Neural cell (in vitro differentiated cells): ENCODE measurements around the gene TMBIM6. TPM values are rescaled to one million over a fixed set of nuclear protein-coding genes. Genes with fewer than 3 reads are reported as not detected.
"Not testable (repeated sequence)": the region's sequence is repeated elsewhere in the genome, so short reads cannot be mapped to it uniquely, and the experiment has no call there.

ENCODE experiments used
- H2AFZ ChIP-seq: fragments of 200-600, 300-800 bp; sonication (generic), shearing (Covaris generic); 2 replicates; pipeline ENCODE4 v1.6.0; 2014; ENCODE audit warnings: low read depth, mild to moderate bottlenecking, antibody characterized with exemption, low read length, moderate library complexity
- H3F3A ChIP-seq: fragments of 200-600 bp; shearing (Covaris generic); 2 replicates; pipeline ENCODE4 v1.6.1; 2016; ENCODE audit warnings: mild to moderate bottlenecking, moderate library complexity, mixed read lengths, antibody characterized with exemption, low read length; ENCODE audit not compliant: insufficient read depth, poor library complexity, severe bottlenecking
- H3K27ac ChIP-seq: fragments of 200-600, 300-800 bp; sonication (generic), shearing (Covaris generic); 2 replicates; pipeline ENCODE4 v1.5.1; 2014; ENCODE audit warnings: mild to moderate bottlenecking, low read length, moderate library complexity
- H3K27me3 ChIP-seq: fragments of 300-800, 200-600 bp; sonication (generic), shearing (Covaris generic); 2 replicates; pipeline ENCODE4 v1.6.0; 2014; ENCODE audit warnings: mild to moderate bottlenecking, low read depth, low read length, moderate library complexity; ENCODE audit not compliant: insufficient read depth
- H3K36me3 ChIP-seq: fragments of 300-800, 200-600 bp; sonication (generic), shearing (Covaris generic); 2 replicates; pipeline ENCODE4 v1.5.1; 2014; ENCODE audit warnings: mild to moderate bottlenecking, antibody characterized with exemption, low read length, moderate library complexity; ENCODE audit not compliant: insufficient read depth
- H3K4me2 ChIP-seq: fragments of 300-800, 200-600 bp; sonication (generic), shearing (Covaris generic); 2 replicates; pipeline ENCODE4 v1.6.0; 2014; ENCODE audit warnings: mild to moderate bottlenecking, low read length
- H3K4me3 ChIP-seq: fragments of 300-800, 200-600 bp; sonication (generic), shearing (Covaris generic); 2 replicates; pipeline ENCODE4 v1.5.1; 2014; ENCODE audit warnings: mild to moderate bottlenecking, low read length, moderate library complexity
- H3K79me2 ChIP-seq: fragments of 200-600 bp; shearing (Covaris generic); replicated peaks from 2 replicates; pipeline ENCODE4 v1.6.0; 2014; ENCODE audit warnings: mild to moderate bottlenecking, low read length, moderate library complexity; ENCODE audit not compliant: insufficient read depth
- H3K9ac ChIP-seq: fragments of 300-800, 200-600 bp; sonication (generic), shearing (Covaris generic); 2 replicates; pipeline ENCODE4 v1.6.1; 2016; ENCODE audit warnings: mild to moderate bottlenecking, low read length, mixed read lengths
- H3K9me2 ChIP-seq: fragments of 200-600 bp; shearing (Covaris generic); 2 replicates; pipeline ENCODE4 v1.6.1; 2016; ENCODE audit warnings: mild to moderate bottlenecking, low read length, mixed read lengths; ENCODE audit not compliant: insufficient read depth
- H3K9me3 ChIP-seq: fragments of 200-600, 300-800 bp; sonication (generic), shearing (Covaris generic); 2 replicates; pipeline ENCODE4 v1.6.1; 2016; ENCODE audit warnings: mild to moderate bottlenecking, mixed run types, low read length, moderate library complexity, mixed read lengths
- H4K20me1 ChIP-seq: fragments of 200-600 bp; shearing (Covaris generic); 2 replicates; pipeline ENCODE4 v1.6.1; 2016; ENCODE audit warnings: mild to moderate bottlenecking, mixed run types; ENCODE audit not compliant: insufficient read depth
- EP300 ChIP-seq: fragments of 450-650 bp; conservative IDR thresholded peaks from 2 replicates; pipeline ENCODE4 v1.6.1; 2014; ENCODE audit warnings: antibody characterized with exemption, mild to moderate bottlenecking, moderate library complexity; ENCODE audit not compliant: poor library complexity, severe bottlenecking
- EZH2 ChIP-seq: fragments of 200-600, 300-800 bp; shearing (Covaris generic), sonication (generic); IDR thresholded peaks from 2 replicates; pipeline ENCODE4 v1.6.1; 2014; ENCODE audit warnings: antibody characterized with exemption, low read length, borderline replicate concordance, mild to moderate bottlenecking; ENCODE audit not compliant: insufficient read depth, poor library complexity, severe bottlenecking
- MXI1 ChIP-seq: fragments of 450-650 bp; conservative IDR thresholded peaks from 2 replicates; pipeline ENCODE4 v1.6.1; 2014; ENCODE audit warnings: antibody characterized with exemption, mild to moderate bottlenecking; ENCODE audit not compliant: poor library complexity, severe bottlenecking
- POLR2AphosphoS5 ChIP-seq: IDR thresholded peaks from 2 replicates; pipeline ENCODE4 v1.6.1; 2012
- RAD21 ChIP-seq: fragments of 450-650 bp; conservative IDR thresholded peaks from 2 replicates; pipeline ENCODE4 v1.6.1; 2014; ENCODE audit warnings: antibody characterized with exemption, mild to moderate bottlenecking, moderate library complexity
- REST ChIP-seq: IDR thresholded peaks from 2 replicates; pipeline ENCODE4 v1.6.1; 2012; ENCODE audit warnings: borderline replicate concordance
- SMC3 ChIP-seq: fragments of 450-650 bp; conservative IDR thresholded peaks from 2 replicates; pipeline ENCODE4 v1.6.1; 2014; ENCODE audit warnings: antibody characterized with exemption, mild to moderate bottlenecking, moderate library complexity; ENCODE audit not compliant: poor library complexity
- TAF1 ChIP-seq: IDR thresholded peaks from 2 replicates; pipeline ENCODE4 v1.6.1; 2012; ENCODE audit warnings: low read depth
- polyA plus RNA-seq: library from polyadenylated mRNA; depleted of rRNA; stranded (reverse); fragments of >200 nt; gene quantifications from 2 replicates; pipeline ENCODE4 v1.2.3, GENCODE V29; 2014
- TF ChIP-seq, protein P1 (sequence below): fragments of 450-650 bp; IDR thresholded peaks from 2 replicates; pipeline ENCODE4 v1.5.1; 2014; ENCODE audit warnings: antibody characterized with exemption, mild to moderate bottlenecking, moderate library complexity; ENCODE audit not compliant: poor library complexity, severe bottlenecking

The TMBIM6 gene
- polyA plus RNA-seq, 1 donor from 2014 or later, result 308 TPM

DNA sequence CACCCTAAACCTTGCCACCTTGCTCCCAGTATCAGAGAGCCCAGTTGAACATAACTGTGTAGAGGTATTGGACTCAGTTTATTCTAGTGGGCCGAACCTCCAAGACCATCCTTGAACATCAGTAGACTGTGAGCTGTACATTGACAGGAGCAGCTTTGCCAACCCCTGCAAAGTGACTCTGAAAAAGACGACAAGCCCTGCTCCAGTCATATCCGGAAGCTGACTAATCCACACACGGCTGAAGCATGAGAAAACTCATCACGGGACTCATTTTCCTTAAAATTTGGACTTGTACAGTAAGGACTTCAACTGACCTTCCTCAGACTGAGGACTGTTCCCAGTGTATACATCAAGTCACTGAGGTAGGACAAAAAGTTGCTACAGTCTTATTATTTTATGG lies 2.6 kb upstream of the TMBIM6 start:
- H3K4me2 ChIP-seq, H2AFZ ChIP-seq, H3K9me2 ChIP-seq, H3K36me3 ChIP-seq, H3K9me3 ChIP-seq, H3K4me3 ChIP-seq, H3F3A ChIP-seq, H3K9ac ChIP-seq, H3K27ac ChIP-seq, H4K20me1 ChIP-seq, H3K27me3 ChIP-seq: not testable (repeated sequence)
- H3K79me2 ChIP-seq, result peaks cover 20% of the 10 kb centered on the region

DNA sequence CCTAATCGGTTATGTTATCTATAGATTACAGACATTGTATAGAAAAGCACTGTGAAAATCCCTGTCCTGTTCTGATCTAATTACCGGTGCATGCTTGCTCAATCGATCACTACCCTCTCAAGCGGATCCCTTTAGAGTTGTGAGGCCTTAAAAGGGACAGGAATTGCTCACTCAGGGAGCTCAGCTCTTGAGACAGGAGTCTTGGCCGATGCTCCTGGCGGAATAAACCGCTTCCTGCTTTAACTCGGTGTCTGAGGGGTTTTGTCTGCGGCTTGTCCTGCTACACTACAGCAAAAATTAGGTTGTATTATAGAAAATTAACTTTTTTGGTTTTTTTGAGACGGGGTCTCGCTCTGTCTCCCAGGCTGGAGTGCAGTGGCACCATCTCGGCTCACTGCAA lies 1.1 kb upstream of the TMBIM6 start:
- H3K9ac ChIP-seq, H3K27ac ChIP-seq, H4K20me1 ChIP-seq, H3K27me3 ChIP-seq, H3K4me2 ChIP-seq, H3K4me3 ChIP-seq, H3K9me2 ChIP-seq, H2AFZ ChIP-seq, H3K9me3 ChIP-seq, H3F3A ChIP-seq, H3K36me3 ChIP-seq: not testable (repeated sequence)
- H3K79me2 ChIP-seq, result peaks cover 35% of the 10 kb centered on the region

GRCh38 chr12:49741882-49742620 lies 694 bp downstream of the TMBIM6 start:
- Histone ChIP-seq H3K4me3 (peak overlapping the region; percentile 86), H3K4me2 (peak overlapping the region; percentile 93), H3K9ac (peak overlapping the region; percentile 94), H3K27ac (peak overlapping the region; percentile 93), H3K27me3 (no peaks in the 10 kb centered on the region), H3K9me2 (no peaks in the 10 kb centered on the region), H3K36me3 (no peaks in the 10 kb centered on the region), H4K20me1 (no peaks in the 10 kb centered on the region), H3F3A (peaks cover 2% of the 10 kb centered on the region), H2AFZ (peak overlapping the region; percentile 61), H3K79me2 (peaks cover 53% of the 10 kb centered on the region), H3K9me3 (no peaks in the 10 kb centered on the region)
- TF ChIP-seq SMC3 (no peak), EZH2 (no peak), MXI1 (no peak), POLR2AphosphoS5 (no peak), RAD21 (no peak), EP300 (no peak)
- TF ChIP-seq, protein P1, sequence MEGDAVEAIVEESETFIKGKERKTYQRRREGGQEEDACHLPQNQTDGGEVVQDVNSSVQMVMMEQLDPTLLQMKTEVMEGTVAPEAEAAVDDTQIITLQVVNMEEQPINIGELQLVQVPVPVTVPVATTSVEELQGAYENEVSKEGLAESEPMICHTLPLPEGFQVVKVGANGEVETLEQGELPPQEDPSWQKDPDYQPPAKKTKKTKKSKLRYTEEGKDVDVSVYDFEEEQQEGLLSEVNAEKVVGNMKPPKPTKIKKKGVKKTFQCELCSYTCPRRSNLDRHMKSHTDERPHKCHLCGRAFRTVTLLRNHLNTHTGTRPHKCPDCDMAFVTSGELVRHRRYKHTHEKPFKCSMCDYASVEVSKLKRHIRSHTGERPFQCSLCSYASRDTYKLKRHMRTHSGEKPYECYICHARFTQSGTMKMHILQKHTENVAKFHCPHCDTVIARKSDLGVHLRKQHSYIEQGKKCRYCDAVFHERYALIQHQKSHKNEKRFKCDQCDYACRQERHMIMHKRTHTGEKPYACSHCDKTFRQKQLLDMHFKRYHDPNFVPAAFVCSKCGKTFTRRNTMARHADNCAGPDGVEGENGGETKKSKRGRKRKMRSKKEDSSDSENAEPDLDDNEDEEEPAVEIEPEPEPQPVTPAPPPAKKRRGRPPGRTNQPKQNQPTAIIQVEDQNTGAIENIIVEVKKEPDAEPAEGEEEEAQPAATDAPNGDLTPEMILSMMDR, result no peak

DNA sequence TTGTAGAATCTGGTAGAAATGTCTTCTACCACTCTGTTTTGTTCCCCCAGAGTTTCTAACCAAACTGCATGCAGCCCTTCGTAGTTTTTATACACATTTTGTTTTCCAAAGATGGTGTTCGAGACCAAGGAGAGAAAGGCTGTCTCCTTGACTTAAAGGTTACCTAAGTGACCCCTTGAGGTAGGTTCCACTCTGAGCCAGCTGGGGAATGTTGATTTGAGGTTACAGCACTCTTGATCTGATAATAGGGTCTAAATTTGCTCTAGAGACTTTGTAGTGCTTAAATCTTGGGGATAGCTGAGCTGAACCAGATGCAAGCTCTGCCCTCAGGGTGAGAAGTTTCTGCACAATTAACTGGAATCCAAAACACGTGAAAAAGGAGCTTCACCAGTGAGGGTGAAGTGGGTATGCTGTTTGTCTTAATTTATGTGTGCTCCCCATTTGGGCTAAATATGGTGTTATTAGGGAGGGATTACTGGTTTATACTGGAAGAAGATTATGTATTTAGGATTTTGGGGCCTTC lies 3.1 kb downstream of the TMBIM6 start:
- Histone ChIP-seq H2AFZ (no peak overlapping the region), H3K27me3 (no peaks in the 10 kb centered on the region), H3K9me2 (no peaks in the 10 kb centered on the region), H4K20me1 (peaks cover 7% of the 10 kb centered on the region), H3K79me2 (peaks cover 77% of the 10 kb centered on the region), H3F3A (peaks cover 2% of the 10 kb centered on the region), H3K9ac (no peak overlapping the region), H3K27ac (no peak overlapping the region), H3K36me3 (no peaks in the 10 kb centered on the region), H3K4me2 (no peak overlapping the region), H3K9me3 (no peaks in the 10 kb centered on the region), H3K4me3 (no peak overlapping the region)
- TF ChIP-seq, protein P1, result no peak
- TF ChIP-seq TAF1 (no peak), EZH2 (no peak), SMC3 (no peak), RAD21 (no peak), POLR2AphosphoS5 (no peak), MXI1 (no peak), EP300 (no peak), REST (no peak)
